ENCODE data around the gene SERPINB2. TPM values are rescaled to one million over a fixed set of nuclear protein-coding genes. Genes with fewer than 3 reads are reported as not detected.
"Not testable (repeated sequence)": the region's sequence is repeated elsewhere in the genome, so short reads cannot be mapped to it uniquely, and the experiment has no call there.

Gene SERPINB2
- total RNA-seq, 1 donor from 2014 or later, result 153 TPM

GRCh38 chr18:63936932-63937393, 49.5 kb downstream of the SERPINB2 start:
- DNase-seq, result no peak

DNA sequence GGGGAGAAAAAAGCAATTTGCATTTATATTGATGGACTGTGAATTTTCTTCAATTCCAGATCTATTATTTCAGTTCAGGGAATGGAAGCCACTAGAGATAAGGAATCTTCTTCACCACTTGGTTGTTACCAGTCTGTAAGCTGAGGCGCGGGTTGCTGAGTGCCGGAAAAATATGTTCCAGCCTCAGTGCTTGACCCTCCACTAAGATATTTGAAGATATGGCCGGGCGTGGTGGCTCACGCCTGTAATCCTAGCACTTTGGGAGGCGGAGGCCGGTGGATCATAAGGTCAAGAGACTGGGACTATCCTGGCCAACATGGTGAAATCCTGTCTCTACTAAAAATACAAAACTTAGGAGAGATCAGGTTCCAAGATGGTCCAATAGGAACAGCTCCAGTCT, 52.5 kb downstream of the SERPINB2 start:
- no peak for DNase-seq

- DNase-seq, result not testable (repeated sequence)
Observed at GRCh38 chr18:63940543-63941050, 53.1 kb downstream of the SERPINB2 start.

- DNase-seq, result no peak
Observed at GRCh38 chr18:63947051-63947790, 59.7 kb downstream of the SERPINB2 start.

DNA sequence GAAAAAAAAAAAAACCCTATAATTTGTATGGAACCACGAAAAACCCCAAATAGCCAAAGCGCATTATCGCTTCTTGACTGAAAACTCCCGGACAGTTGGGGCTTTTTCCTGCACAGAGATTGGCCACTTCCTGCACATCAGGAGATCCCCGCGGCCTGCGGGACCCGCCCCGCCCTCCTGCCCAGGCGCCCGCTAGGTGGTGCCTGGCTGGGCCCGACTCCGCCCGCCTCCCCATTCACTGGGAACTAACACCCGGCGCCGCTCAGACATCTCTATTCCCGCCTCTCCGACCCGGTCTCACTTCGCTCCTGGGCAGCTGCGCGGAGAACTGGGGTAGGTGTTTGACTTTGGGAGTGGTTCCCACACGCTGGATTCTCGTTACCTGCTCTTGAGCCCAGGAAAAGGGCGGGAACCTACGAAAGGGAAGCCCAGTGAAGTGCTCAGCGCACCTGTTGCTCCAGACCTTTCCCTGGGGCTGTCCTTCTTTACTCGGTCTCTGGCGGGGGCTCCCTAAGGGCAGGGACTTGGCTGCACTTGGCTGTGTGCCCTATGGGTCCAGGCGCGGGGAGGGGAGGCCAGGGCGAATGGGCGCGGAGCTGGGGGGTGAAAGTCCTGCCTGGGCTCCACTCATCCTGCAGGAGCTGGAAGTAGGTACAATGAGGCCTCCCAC, 61.7 kb downstream of the SERPINB2 start, which contains the start of gene HMSD:
Gene HMSD, plus strand, starts transcription at position 234 of the 670 bp plus-strand sequence. CDS start 4,155 bp downstream, outside the sequence.
- no peak for DNase-seq

GRCh38 chr18:63951302-63951705, 63.8 kb downstream of the SERPINB2 start:
- DNase-seq, result no peak

Other genes with a start within 250 kb of the SERPINB2 start
- 29.1 TPM for gene SERPINB4, start 243.4 kb upstream of the SERPINB2 start, total RNA-seq
- gene SERPINB3, start 225.8 kb upstream of the SERPINB2 start, total RNA-seq, result 49.5 TPM
- not detected for gene SERPINB11, start 184.7 kb upstream of the SERPINB2 start, total RNA-seq
- 14.6 TPM for gene SERPINB7, start 112.3 kb upstream of the SERPINB2 start, total RNA-seq
- gene SERPINB10, start 20.3 kb downstream of the SERPINB2 start, total RNA-seq, result 3.9 TPM
- 0.20 TPM for gene HMSD, start 61.6 kb downstream of the SERPINB2 start, total RNA-seq
- gene SERPINB8, start 82.4 kb downstream of the SERPINB2 start, total RNA-seq, result 12.4 TPM